ENCODE results near the gene ANTKMT.

Gene ANTKMT

GRCh38 chr16:706189-707061, 14.5 kb upstream of the ANTKMT start:
- TF ChIP-seq, protein P1, sequence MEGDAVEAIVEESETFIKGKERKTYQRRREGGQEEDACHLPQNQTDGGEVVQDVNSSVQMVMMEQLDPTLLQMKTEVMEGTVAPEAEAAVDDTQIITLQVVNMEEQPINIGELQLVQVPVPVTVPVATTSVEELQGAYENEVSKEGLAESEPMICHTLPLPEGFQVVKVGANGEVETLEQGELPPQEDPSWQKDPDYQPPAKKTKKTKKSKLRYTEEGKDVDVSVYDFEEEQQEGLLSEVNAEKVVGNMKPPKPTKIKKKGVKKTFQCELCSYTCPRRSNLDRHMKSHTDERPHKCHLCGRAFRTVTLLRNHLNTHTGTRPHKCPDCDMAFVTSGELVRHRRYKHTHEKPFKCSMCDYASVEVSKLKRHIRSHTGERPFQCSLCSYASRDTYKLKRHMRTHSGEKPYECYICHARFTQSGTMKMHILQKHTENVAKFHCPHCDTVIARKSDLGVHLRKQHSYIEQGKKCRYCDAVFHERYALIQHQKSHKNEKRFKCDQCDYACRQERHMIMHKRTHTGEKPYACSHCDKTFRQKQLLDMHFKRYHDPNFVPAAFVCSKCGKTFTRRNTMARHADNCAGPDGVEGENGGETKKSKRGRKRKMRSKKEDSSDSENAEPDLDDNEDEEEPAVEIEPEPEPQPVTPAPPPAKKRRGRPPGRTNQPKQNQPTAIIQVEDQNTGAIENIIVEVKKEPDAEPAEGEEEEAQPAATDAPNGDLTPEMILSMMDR (IDR thresholded peaks at IDR 0.05; ENCODE audit: extremely low read depth, insufficient read depth, missing control alignments), result no peak
- in situ Hi-C loops (cut with MboI; ENCODE audit: low pct_unique_long_range_greater_than_20kb, low sequenced_read_pairs, unreplicated experiment), result no loop called here
- DNase-seq (ENCODE audit: low spot score), result no peak

DNA sequence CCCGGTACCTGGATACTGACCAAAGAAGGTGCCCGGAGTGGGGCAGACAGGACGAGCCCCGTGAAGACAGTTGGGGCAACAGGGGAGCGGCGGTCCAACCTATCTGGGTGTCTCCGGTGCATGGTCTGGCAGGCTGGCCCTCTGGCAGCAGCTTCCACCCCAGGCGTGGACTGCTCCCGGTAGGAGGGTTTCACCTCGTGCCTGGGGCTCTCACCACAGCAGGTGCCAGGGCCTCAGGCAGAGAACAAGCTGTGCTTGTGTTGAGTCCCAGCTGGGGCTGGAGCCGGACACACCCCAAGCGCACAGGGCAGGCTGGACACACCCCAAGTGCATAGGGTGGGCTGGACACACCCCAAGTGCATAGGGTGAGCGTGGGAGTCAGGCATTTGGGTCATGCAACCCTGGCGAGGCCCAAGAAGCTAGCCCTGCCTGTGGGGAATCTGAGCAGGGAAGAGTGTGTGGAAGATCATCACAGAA, 13.8 kb upstream of the ANTKMT start:
- no peak for DNase-seq (ENCODE audit: low spot score)
- TF ChIP-seq, protein P1 (IDR thresholded peaks at IDR 0.05; ENCODE audit: extremely low read depth, insufficient read depth, missing control alignments), result no peak
- in situ Hi-C loops (cut with MboI; ENCODE audit: low pct_unique_long_range_greater_than_20kb, low sequenced_read_pairs, unreplicated experiment), result no loop called here

GRCh38 chr16:708019-708418, 12.9 kb upstream of the ANTKMT start:
- TF ChIP-seq, protein P1 (IDR thresholded peaks at IDR 0.05; ENCODE audit: extremely low read depth, insufficient read depth, missing control alignments), result no peak
- in situ Hi-C loops (cut with MboI; ENCODE audit: low pct_unique_long_range_greater_than_20kb, low sequenced_read_pairs, unreplicated experiment), result no loop called here
- no peak for DNase-seq (ENCODE audit: low spot score)

DNA sequence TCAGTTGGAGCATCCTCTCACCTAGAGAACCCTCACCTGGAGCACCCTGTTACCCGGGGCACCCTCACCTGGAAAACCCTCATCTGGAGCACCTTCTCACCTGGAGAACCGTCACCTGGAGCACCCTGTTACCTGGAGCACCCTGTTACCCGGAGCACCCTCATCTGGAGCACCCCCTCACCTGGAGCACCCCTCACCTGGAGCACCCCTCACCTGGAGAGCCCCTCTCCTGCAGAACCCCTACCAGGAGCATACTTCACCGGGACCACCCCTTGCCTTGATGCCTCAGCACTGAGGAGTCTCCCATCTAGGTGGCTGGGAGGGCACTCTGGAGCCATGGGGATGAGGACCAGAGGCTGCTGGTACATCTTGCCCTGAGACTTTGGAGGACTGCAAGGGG, 12.0 kb upstream of the ANTKMT start:
- TF ChIP-seq, protein P1 (IDR thresholded peaks at IDR 0.05; ENCODE audit: extremely low read depth, insufficient read depth, missing control alignments), result no peak
- in situ Hi-C loops (cut with MboI; ENCODE audit: low pct_unique_long_range_greater_than_20kb, low sequenced_read_pairs, unreplicated experiment), result no loop called here
- no peak for DNase-seq (ENCODE audit: low spot score)

- TF ChIP-seq, protein P1 (IDR thresholded peaks at IDR 0.05; ENCODE audit: extremely low read depth, insufficient read depth, missing control alignments), result no peak
- DNase-seq (ENCODE audit: low spot score), result no peak
- in situ Hi-C loops (cut with MboI; ENCODE audit: low pct_unique_long_range_greater_than_20kb, low sequenced_read_pairs, unreplicated experiment), result loop anchor here (5.0 kb wide), 1 partner anchor 77 kb away; the partner anchor contains the start of genes CHTF18 and RPUSD1
Measured at GRCh38 chr16:709566-710499, 11.1 kb upstream of the ANTKMT start.

- in situ Hi-C loops (cut with MboI; ENCODE audit: low pct_unique_long_range_greater_than_20kb, low sequenced_read_pairs, unreplicated experiment), result loop anchor here (5.0 kb wide), 1 partner anchor 77 kb away; the partner anchor contains the start of genes CHTF18 and RPUSD1
Measured at GRCh38 chr16:710500-711075, 10.4 kb upstream of the ANTKMT start.

More at GRCh38 chr16:710500-711075, 10.4 kb upstream of the ANTKMT start:
- DNase-seq (ENCODE audit: low spot score), result no peak
- TF ChIP-seq, protein P1 (IDR thresholded peaks at IDR 0.05; ENCODE audit: extremely low read depth, insufficient read depth, missing control alignments), result no peak
